Colonic mucosa (tissue), 4 donors: ENCODE measurements around the gene PRR13. TPM values are rescaled to one million over a fixed set of nuclear protein-coding genes. Genes with fewer than 3 reads are reported as not detected.
A peak's percentile ranks its signal among the peaks of the same experiment; 100 is the strongest.

Source experiments
- DNase-seq: peaks from one replicate; pipeline ENCODE4 v3.0.0-alpha.2; 2020
- H3K27ac ChIP-seq: fragments of 200-600 bp; one replicate; pipeline ENCODE4 v1.8.0; 2021
- H3K27me3 ChIP-seq: fragments of 200-600 bp; one replicate; pipeline ENCODE4 v1.8.0; 2021
- H3K36me3 ChIP-seq: fragments of 200-600 bp; one replicate; pipeline ENCODE4 v1.8.0; 2021
- H3K4me1 ChIP-seq: fragments of 200-600 bp; one replicate; pipeline ENCODE4 v1.8.0; 2021; ENCODE audit warnings: mild to moderate bottlenecking
- H3K4me3 ChIP-seq: fragments of 200-600 bp; one replicate; pipeline ENCODE4 v1.8.0; 2021
- H3K9ac ChIP-seq, 2 donors: one replicate each; pipeline ENCODE4 v1.7.0; 2013; ENCODE audit warnings: control low read depth in 2 of 2, low read depth in 2 of 2, low read length in 2 of 2
- H3K9me3 ChIP-seq: fragments of 200-600 bp; one replicate; pipeline ENCODE4 v1.8.0; 2021
- intact Hi-C: fragments of 100-400 bp; cut with DNase I; formaldehyde crosslinking; loops from one replicate; pipeline ENCODE4 v1.14.1; 2022
- total RNA-seq, 2 donors: library from RNA; stranded (reverse); fragmentation: NEBNext Ultra II Directional in 1 of 2; extraction: Animal tissue kit (Norgen Biotek cat#: 25700) in 1 of 2; gene quantifications; one replicate each; pipeline ENCODE4 v1.2.1, GENCODE V29; 2021
- TF ChIP-seq, protein P1 (sequence below): fragments of 200-600 bp; IDR thresholded peaks from one replicate; pipeline ENCODE4 v1.8.0; 2022; ENCODE audit warnings: antibody characterized with exemption, mild to moderate bottlenecking
- donor health status: healthy.
- donor health status: DM: no; HTN: no; CAD: no.
- donor health status: DM: no; HTN: no; CAD: no.

Gene PRR13
- total RNA-seq, 2 donors from 2014 or later: 331 to 504 TPM

DNA sequence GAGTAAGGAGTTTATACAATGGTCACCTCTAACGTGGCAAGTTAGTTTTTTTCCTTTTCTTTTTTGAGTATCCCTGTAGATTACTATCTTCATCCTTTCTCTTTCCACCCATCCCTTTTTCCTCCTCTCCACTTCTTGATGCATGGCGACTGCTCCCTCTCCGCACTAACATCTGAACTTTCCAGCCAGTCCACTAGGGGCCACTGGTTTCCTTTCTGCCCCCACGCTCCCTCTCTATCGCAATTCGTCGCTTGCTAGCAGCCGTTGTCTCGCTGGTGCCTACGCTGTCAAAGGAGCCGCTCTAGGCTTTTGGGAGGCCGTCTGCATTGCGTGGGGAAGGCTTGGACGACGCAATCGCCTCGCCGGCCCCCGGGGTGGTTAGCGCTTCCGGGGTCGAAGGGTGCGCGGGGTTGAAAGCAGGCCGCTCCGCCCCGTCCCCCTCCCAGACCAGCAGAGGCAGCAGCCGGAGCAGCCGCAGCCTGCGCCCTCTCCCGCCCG is 10.2 kb downstream of the PRR13 start, which contains the start of gene PCBP2:
PCBP2 (plus strand) TSS at position 442 of the 498 bp plus-strand sequence. CDS start 2,699 bp downstream, outside the sequence.
- Histone ChIP-seq H3K4me3 (peak within 1 kb of the TSS; percentile 64), H3K27ac (peak within 1 kb of the TSS; percentile 91), H3K9me3 (no peaks in the 10 kb centered on the region), H3K4me1 (no peaks in the 10 kb centered on the region), H3K27me3 (no peaks in the 10 kb centered on the region), H3K36me3 (peaks cover 24% of the 10 kb centered on the region), H3K9ac (peak within 1 kb of the TSS; percentile 85 to 96)
- DNase-seq: peak; percentile 97
- intact Hi-C loops: loop anchor here (10.0 kb wide), 1 partner anchor 53 kb away; the partner anchor contains the start of genes NPFF and TARBP2
- TF ChIP-seq, protein P1, sequence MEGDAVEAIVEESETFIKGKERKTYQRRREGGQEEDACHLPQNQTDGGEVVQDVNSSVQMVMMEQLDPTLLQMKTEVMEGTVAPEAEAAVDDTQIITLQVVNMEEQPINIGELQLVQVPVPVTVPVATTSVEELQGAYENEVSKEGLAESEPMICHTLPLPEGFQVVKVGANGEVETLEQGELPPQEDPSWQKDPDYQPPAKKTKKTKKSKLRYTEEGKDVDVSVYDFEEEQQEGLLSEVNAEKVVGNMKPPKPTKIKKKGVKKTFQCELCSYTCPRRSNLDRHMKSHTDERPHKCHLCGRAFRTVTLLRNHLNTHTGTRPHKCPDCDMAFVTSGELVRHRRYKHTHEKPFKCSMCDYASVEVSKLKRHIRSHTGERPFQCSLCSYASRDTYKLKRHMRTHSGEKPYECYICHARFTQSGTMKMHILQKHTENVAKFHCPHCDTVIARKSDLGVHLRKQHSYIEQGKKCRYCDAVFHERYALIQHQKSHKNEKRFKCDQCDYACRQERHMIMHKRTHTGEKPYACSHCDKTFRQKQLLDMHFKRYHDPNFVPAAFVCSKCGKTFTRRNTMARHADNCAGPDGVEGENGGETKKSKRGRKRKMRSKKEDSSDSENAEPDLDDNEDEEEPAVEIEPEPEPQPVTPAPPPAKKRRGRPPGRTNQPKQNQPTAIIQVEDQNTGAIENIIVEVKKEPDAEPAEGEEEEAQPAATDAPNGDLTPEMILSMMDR: peak; percentile 80

DNA sequence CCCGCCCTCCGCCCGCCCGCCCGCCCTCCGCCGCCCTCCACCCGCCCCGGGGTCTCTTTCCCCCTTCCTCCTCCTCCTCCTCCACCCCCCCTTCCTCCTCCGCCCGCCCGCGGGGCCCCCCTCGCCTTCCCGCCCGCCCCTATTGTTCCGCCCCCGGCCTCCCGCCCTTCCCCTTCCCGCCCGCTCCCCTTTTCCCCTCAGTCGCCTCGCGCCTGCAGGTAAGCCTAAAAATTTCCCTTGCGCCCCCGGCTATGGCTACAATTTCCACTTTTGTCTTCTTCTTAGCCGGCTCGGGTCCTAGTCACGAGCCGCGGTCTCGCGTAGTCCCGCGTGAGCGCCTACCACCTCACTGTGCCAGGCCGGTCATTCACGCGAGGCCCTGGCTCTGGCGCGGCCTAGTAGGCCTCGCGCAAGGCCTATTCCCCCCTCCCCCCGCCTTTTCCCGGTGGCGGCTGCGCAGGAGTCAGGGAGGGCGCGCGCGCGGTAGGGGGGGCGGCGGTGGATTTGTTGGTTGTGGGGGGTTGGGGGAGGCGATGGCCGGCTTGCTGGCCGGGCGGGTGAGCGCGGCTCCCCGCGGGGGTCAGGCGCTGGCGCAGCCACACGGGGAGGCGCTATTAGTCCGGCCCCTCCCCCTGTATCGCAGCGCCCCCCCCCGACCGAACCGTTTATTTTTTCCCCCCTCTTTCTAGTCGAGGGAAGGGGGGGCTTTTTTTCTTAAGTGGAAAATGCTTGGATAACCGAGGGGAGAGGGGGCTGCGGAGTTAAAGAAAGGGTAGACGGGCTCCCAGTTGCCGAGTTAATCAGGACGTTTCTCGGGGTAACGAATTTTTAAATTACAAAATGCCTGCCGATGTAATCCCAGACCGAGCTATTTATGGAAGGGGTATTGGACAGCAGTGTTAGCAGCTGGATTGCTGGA is 10.9 kb downstream of the PRR13 start:
- peak; percentile 85 for DNase-seq
- Histone ChIP-seq H3K27me3 (no peaks in the 10 kb centered on the region), H3K27ac (peak overlapping the region; percentile 91), H3K9ac (peak overlapping the region; percentile 85 to 96), H3K9me3 (no peaks in the 10 kb centered on the region), H3K4me1 (no peaks in the 10 kb centered on the region), H3K4me3 (peak overlapping the region; percentile 64), H3K36me3 (peaks cover 31% of the 10 kb centered on the region)
- intact Hi-C loops: loop anchor here (10.0 kb wide), 1 partner anchor 52 kb away; the partner anchor contains the start of genes NPFF and TARBP2
- TF ChIP-seq, protein P1: peak; percentile 34

DNA sequence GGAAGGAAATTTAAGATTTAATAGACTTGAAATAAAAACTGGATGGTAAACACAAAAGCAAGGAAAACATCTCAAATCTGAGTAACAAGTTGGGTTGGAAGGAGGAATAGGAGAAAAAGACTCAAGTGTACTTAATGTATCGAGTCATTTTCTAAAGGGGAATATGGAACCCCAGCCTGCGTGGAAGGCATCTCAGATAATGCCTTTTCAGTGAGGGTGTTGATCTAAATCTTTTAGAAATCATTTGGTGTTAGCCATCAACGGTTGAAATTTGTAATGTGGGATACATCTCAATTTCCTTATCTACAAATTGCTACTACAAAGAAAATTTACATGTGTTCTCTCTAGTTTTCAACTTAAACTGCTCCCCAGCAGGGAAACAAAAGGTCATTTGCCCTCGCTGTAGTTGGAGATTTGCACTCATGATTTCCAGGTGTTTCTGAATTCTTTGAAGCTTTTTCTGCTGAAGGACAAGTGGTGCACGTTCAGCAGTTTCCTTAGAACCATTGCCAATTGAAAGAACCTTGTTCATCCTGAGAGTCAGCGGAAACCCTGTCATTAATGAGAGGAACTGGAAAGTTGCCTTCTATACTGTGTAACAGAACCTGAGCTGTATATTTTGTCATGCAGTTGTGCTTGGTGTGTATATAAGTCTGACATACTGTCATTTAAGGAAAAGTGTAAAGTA is 12.6 kb downstream of the PRR13 start:
- Histone ChIP-seq H3K4me3 (no peak overlapping the region), H3K27me3 (no peaks in the 10 kb centered on the region), H3K9ac (no peak overlapping the region), H3K4me1 (no peaks in the 10 kb centered on the region), H3K36me3 (peaks cover 47% of the 10 kb centered on the region), H3K9me3 (no peaks in the 10 kb centered on the region), H3K27ac (no peak overlapping the region)
- intact Hi-C loops: loop anchor here (10.0 kb wide), 1 partner anchor 51 kb away; the partner anchor contains the start of genes NPFF and TARBP2
- DNase-seq: no peak
- TF ChIP-seq, protein P1: no peak

DNA sequence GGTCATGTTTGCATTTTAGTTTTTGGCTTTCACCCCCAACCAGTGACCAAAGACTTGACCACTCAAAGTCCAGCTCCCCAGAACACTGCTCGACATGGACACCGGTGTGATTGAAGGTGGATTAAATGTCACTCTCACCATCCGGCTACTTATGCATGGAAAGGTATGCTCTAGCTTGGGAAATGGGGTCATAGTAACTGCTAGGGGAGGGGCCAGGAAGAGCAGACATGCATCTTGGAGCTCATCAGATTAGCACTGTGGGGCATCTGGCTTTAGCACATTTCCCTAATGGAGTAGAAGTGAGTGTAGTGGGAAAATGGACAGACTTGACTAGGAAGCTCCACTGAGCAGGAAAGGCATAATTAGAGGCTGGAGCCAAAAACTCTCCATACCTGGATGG is 13.2 kb downstream of the PRR13 start:
- Histone ChIP-seq H3K9me3 (no peaks in the 10 kb centered on the region), H3K4me1 (no peaks in the 10 kb centered on the region), H3K4me3 (no peak overlapping the region), H3K36me3 (peaks cover 53% of the 10 kb centered on the region), H3K27me3 (no peaks in the 10 kb centered on the region), H3K27ac (no peak overlapping the region), H3K9ac (no peak overlapping the region)
- intact Hi-C loops: loop anchor here (10.0 kb wide), 1 partner anchor 50 kb away; the partner anchor contains the start of genes NPFF and TARBP2
- TF ChIP-seq, protein P1: no peak
- no peak for DNase-seq
